ENCODE data around the gene TAOK1.
"Not testable (repeated sequence)": the region's sequence is repeated elsewhere in the genome, so short reads cannot be mapped to it uniquely, and the experiment has no call there.

TAOK1 gene

GRCh38 chr17:29389982-29390850, at the start of gene TAOK1:
Gene TAOK1, plus strand, starts transcription at chr17:29390363. Its CDS starts 61,186 bp downstream, at chr17:29451549.
- peak; percentile 98 for DNase-seq

GRCh38 chr17:29341726-29342125, 48.4 kb upstream of the TAOK1 start:
- no peak for DNase-seq

DNA sequence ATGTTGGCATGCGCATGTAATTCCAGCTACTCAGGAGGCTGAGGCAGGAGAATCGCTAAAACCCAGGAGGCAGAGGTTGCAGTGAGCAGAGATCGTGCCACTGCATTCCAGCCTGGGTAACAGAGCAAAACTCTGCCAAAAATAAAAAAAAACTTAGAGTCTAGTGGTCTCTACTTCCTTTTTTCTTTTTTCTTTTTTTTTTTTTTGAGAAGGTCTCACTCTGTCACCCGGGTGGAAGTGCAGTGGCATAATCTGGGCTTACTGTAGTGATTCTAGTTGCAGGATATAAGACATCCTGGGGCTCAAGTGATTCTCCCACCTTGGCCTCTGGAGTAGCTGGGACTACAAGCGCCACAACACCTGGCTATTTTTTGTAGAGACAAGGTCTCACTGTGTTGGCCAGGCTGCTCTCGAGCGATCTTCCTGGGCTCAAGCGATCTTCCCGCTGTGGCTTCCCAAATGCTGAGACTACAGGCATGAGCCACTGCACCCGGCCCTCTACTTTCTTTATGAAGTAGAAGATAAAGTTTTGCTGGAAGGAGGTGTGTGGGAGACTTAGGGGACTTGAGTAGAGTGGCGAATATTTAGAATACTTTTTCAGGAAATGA, 47.9 kb upstream of the TAOK1 start:
- DNase-seq, result no peak

DNA sequence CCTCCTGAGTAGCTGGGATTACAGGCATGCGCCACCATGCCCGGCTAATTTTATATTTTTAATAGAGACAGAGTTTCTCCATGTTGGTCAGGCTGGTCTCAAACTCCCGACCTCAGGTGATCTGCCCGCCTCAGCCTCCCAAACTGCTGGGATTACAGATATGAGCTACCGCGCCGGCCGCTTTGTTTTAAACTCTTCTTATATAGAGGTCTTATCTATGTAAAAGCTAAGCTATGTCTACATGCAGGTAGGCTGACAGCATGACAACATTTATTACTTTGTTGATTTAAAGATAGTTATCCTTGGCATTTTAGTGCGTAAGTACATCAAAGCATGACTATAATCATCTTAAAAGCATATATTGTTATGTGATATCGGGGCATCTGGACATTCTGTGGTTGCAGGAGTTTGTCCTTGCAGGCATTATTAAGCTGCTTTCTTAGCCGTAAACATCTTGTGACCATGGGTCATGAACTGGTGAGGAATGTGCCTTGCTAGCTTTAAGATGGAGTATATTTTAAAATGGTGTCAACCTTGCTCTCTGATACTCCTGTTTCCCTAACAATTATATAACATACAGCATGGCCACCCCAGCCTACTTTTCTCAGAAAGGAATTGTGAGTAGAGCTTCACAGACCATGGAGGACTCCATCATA, 45.8 kb upstream of the TAOK1 start:
- DNase-seq, result no peak

DNA sequence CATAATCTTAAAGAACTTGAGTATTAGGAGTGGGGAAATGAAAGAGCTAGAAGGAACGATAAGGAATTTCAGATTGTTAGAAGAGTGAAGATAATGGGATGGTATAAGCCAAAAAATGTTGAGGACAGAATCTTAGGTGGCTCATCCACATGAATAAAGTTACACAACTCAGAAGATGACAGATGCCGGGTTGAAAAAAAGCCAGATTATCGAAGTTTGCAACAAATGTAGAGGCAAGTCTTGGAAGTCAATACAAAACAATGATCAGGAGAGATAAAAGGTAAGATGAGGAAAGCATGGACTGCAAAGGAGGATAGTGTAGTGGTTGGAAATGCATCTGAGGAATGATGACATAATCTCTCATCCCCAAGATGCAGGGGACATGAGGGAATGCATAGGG, 45.1 kb upstream of the TAOK1 start:
- DNase-seq, result no peak

GRCh38 chr17:29345470-29345869, 44.7 kb upstream of the TAOK1 start:
- not testable (repeated sequence) for DNase-seq

- no peak for DNase-seq
Observed at GRCh38 chr17:29346462-29346861, 43.7 kb upstream of the TAOK1 start.

DNA sequence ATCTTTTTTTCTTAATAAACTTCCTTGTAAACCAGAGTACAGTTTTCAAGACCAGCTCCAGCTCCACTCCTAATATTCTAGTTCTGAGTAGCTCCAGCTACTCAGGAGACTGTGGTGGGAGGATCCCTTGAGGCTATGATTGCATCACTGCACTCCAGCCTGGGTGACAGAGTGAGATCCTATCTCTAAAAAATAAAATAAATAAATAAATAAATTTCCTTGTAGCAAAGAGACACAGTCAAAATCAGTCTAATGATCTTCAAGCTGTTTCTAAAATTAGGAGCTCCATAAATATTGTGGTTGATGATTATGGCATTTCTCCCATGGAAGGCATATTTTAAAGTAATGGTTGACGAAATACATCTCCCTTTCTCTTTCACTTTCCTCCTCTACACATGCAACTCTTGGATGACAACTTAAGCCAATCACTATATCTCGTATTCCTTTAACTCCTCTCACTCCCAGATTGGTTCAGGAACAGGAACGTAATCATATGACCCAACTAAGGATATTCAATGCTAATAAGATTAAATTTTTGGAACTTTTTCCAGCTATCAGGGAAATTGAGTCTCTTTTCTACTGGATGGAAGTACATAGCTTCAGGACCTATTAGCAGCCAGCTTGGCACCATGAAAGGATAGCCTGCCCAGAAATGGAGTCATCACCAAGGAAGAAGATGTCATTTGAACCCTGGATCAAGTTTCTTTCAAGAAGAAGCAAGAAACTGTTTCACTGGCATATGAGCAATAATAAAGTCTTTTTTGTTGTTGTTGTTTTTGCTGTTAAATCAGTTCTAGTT, 42.1 kb upstream of the TAOK1 start:
- DNase-seq, result no peak

- no peak for DNase-seq
Observed at GRCh38 chr17:29349409-29349808, 40.8 kb upstream of the TAOK1 start.

- DNase-seq, result no peak
Observed at GRCh38 chr17:29352146-29352545, 38.0 kb upstream of the TAOK1 start.

- DNase-seq, result no peak
Observed at GRCh38 chr17:29357232-29357631, 32.9 kb upstream of the TAOK1 start.

DNA sequence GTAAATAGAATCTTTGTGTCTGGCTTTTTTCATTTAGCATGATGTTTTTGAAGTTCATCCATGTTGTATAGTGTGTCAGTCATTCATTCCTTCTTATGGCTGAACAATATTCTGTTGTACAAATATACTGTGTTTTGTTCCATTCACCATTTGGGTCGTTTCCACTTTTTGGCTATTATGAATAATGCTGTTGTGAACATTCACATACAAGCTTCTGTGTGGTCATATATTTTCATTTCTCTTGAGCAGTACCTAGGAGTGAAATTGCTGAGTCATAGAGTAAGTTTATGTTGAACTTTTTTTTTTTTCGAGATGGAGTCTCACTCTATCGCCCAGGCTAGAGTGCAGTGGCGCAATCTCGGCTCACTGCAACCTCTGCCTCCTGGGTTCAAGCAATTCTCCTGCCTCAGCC, 32.3 kb upstream of the TAOK1 start:
- DNase-seq, result no peak

DNA sequence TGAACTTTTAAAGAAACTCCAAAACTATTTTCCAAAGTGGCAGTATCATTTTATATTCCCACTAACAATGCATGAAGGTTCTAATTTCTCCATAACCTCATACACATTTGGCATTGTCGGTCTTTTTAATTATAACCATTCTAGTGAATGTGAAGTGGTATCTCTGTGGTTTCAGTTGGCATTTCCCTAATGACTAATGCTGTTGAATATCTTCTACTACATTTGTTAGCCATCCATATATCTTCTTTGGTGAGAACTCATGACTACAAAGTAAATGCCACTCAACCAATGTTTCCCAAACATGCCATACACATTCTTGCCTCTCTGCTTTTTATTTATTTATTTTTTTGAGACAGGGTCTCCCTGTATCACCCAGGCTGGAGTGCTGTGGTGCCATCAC, 31.7 kb upstream of the TAOK1 start:
- DNase-seq, result no peak

- DNase-seq, result no peak
Observed at GRCh38 chr17:29359777-29360176, 30.4 kb upstream of the TAOK1 start.

DNA sequence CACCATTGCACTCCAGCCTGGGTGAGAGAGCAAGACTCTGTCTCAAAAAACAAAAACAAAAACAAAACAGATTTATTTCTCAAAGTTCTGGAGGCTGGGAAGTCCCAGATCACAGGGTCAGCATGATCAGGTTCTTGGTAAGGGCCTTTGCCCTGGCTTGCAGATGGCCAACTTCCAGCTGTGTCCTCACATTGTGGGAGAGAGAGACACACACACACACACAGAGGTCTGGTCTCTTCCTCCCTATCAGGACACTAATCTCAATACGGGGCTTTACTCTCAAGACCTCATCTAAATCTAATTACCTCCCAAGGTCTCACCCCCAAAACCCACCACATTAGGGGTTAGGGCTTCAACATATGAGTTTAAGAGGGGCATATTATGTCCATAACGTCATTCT, 26.4 kb upstream of the TAOK1 start:
- DNase-seq, result no peak

DNA sequence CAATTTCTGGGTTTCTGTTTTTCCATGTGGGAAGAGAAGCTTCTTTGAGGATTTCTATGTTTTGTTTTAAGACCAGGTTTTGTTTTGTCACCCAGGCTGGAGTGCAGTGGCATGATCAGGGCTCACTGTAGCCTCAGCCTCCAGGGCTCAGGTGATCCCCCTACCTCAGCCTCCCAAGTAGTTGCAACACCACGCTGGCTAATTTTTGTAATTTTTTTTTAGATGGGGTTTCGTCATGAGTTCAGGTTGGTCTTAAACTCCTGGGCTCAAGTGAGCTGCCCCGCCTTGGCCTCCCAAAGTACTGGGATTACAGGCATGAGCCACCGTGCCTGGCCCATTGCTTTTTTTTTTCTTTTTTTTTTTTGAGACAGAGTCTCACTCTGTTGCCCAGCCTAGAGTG, 25.5 kb upstream of the TAOK1 start:
- no peak for DNase-seq

DNA sequence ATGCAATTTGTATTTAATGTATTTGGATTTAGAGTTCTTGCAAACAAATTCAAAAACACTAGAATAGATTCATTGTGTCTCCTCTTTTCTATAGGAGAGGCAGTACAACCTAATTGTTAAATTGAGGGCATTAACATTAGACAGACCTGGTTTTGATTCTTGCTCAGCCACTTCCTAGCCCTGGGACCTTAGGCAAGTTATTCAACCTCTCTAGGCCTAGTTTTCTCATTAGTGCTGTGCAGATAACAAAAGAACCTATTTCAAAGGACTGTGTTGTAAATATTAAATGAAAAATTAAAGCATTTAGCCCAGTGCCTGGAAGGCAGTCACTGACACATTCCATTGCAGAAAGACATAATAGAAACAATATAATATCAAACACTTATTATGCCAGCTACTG, 22.0 kb upstream of the TAOK1 start:
- no peak for DNase-seq

DNA sequence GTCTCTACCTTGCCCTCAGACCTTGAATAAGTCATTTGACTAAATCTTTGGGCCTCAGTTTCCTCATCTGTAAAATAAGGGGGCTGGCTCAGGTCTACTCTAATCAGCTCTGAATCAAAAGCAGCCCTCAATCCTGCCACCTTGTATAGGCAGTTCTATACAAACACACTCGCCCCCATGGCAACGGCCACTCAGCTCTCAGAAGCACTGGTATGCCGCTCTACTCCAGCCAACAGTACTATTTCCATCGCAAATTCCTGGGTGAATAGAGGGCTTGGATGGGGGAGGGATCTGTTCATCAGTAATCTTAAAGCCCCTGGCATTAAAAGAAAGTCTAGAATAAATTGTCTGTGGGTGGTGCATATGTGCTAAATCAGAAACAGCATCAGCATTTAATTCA, 21.2 kb upstream of the TAOK1 start:
- no peak for DNase-seq

- peak; percentile 46 for DNase-seq
Observed at GRCh38 chr17:29369831-29370735, 20.1 kb upstream of the TAOK1 start.

- DNase-seq, result no peak
Observed at GRCh38 chr17:29376667-29377270, 13.4 kb upstream of the TAOK1 start.

DNA sequence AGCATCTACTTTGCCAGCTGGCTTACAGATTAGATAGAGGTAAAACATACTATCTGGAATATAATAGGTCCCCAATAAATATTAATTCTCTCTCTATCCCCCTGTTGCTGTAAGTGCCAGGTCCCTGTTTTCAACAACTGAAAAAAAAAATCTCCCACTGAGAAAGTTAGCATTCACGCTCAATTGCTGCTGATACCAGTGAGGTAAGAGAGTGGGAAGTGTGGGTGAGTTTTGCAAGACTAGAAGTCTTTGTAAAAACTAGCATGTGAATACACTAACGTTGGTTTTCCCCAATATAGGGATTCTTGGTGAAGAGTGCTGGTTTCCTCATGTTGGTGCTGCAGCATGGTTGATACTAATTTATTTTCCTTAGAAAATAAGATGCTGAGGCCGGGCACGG, 11.7 kb upstream of the TAOK1 start:
- DNase-seq, result no peak
